ENCODE results near the gene LYRM9. TPM values are rescaled to one million over a fixed set of nuclear protein-coding genes. Genes with fewer than 3 reads are reported as not detected.
"Not testable (repeated sequence)": the region's sequence is repeated elsewhere in the genome, so short reads cannot be mapped to it uniquely, and the experiment has no call there.

Gene LYRM9
- total and polyA plus RNA-seq, 2 donors (not counting 1 experiment from before 2014, with no cell fraction given): 9.7 to 13.7 TPM

DNA sequence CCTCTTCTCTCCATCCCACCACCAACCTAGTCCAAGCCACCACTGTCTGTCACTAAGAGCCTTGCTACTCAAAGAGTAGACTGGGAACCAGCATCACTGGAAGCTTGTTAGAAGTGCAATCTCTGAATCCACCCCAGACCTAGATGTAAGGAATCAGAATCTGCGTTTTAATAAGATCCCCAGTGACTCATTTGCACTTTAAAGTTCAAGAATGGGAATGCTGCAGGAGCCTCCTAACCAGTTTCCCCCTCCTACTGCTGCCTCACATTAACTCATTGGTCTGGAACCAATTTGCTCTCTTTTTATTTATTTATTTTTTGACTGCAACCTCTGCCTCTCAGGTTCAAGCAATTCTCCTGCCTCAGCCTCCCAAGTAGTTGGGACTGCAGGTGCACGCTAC is 19.8 kb upstream of the LYRM9 start:
- DNase-seq (ENCODE audit: low read depth in 2 of 2): no peak
- Histone ChIP-seq H3K9ac (ENCODE audit: insufficient read depth, low read length) (no peak overlapping the region), H3K4me1 (ENCODE audit: control insufficient read depth, extremely low read depth, insufficient read depth, low read length) (no peaks in the 10 kb centered on the region), H4K20me1 (ENCODE audit: control insufficient read depth, extremely low read depth, insufficient read depth, low read length) (no peaks in the 10 kb centered on the region), H2AFZ (ENCODE audit: low read length) (no peak overlapping the region), H3K4me2 (ENCODE audit: extremely low read depth, insufficient read depth, low read length) (no peak overlapping the region), H3K9me3 (ENCODE audit: control insufficient read depth, insufficient read depth, low read depth, low read length) (no peaks in the 10 kb centered on the region), H3K4me3 (replicated peaks in 1 of 4; ENCODE audit: control extremely low read depth in 1 of 4, insufficient read depth in 1 of 4, low read depth in 3 of 4, low read length in 4 of 4) (no peak overlapping the region), H3K36me3 (ENCODE audit: control insufficient read depth, insufficient read depth, low read length) (no peaks in the 10 kb centered on the region), H3K27me3 (ENCODE audit: control insufficient read depth, insufficient read depth, low read length) (peaks cover 4% of the 10 kb centered on the region), H3K27ac (ENCODE audit: insufficient read depth, low read length) (no peak overlapping the region), H3K79me2 (ENCODE audit: control insufficient read depth, insufficient read depth, low read length) (no peaks in the 10 kb centered on the region)
- TF ChIP-seq CTCF (conservative IDR thresholded peaks at IDR 0.05 in 1 of 2, IDR thresholded peaks at IDR 0.05 in 1 of 2; ENCODE audit: low read depth in 1 of 2, low read length in 2 of 2): no peak

- H3K4me2 ChIP-seq (ENCODE audit: extremely low read depth, insufficient read depth, low read length); H3K4me3 ChIP-seq (replicated peaks in 1 of 4; ENCODE audit: control extremely low read depth in 1 of 4, insufficient read depth in 1 of 4, low read depth in 3 of 4, low read length in 4 of 4); H3K79me2 ChIP-seq (ENCODE audit: control insufficient read depth, insufficient read depth, low read length); H3K27me3 ChIP-seq (ENCODE audit: control insufficient read depth, insufficient read depth, low read length); H3K9me3 ChIP-seq (ENCODE audit: control insufficient read depth, insufficient read depth, low read depth, low read length); DNase-seq (ENCODE audit: low read depth in 2 of 2); H4K20me1 ChIP-seq (ENCODE audit: control insufficient read depth, extremely low read depth, insufficient read depth, low read length); H3K9ac ChIP-seq (ENCODE audit: insufficient read depth, low read length); H3K27ac ChIP-seq (ENCODE audit: insufficient read depth, low read length); H2AFZ ChIP-seq (ENCODE audit: low read length); H3K36me3 ChIP-seq (ENCODE audit: control insufficient read depth, insufficient read depth, low read length); H3K4me1 ChIP-seq (ENCODE audit: control insufficient read depth, extremely low read depth, insufficient read depth, low read length): not testable (repeated sequence)
Observed at GRCh38 chr17:27912299-27912698, 19.1 kb upstream of the LYRM9 start.

- no peaks in the 10 kb centered on the region for H3K79me2 ChIP-seq (ENCODE audit: control insufficient read depth, insufficient read depth, low read length)
- TF ChIP-seq EZH2 (IDR thresholded peaks at IDR 0.05; ENCODE audit: low read length, missing control alignments) (no peak), CTCF (conservative IDR thresholded peaks at IDR 0.05 in 1 of 2, IDR thresholded peaks at IDR 0.05 in 1 of 2; ENCODE audit: low read depth in 1 of 2, low read length in 2 of 2) (no peak)
Observed at GRCh38 chr17:27907976-27908558, 14.9 kb upstream of the LYRM9 start.

More at GRCh38 chr17:27907976-27908558, 14.9 kb upstream of the LYRM9 start:
- Histone ChIP-seq H3K9me3 (ENCODE audit: control insufficient read depth, insufficient read depth, low read depth, low read length) (no peaks in the 10 kb centered on the region), H3K4me1 (ENCODE audit: control insufficient read depth, extremely low read depth, insufficient read depth, low read length) (no peaks in the 10 kb centered on the region), H3K4me3 (replicated peaks in 1 of 4; ENCODE audit: control extremely low read depth in 1 of 4, insufficient read depth in 1 of 4, low read depth in 3 of 4, low read length in 4 of 4) (no peak overlapping the region), H3K36me3 (ENCODE audit: control insufficient read depth, insufficient read depth, low read length) (no peaks in the 10 kb centered on the region), H3K27me3 (ENCODE audit: control insufficient read depth, insufficient read depth, low read length) (no peaks in the 10 kb centered on the region), H4K20me1 (ENCODE audit: control insufficient read depth, extremely low read depth, insufficient read depth, low read length) (no peaks in the 10 kb centered on the region), H2AFZ (ENCODE audit: low read length) (no peak overlapping the region), H3K4me2 (ENCODE audit: extremely low read depth, insufficient read depth, low read length) (no peak overlapping the region), H3K27ac (ENCODE audit: insufficient read depth, low read length) (no peak overlapping the region), H3K9ac (ENCODE audit: insufficient read depth, low read length) (no peak overlapping the region)
- DNase-seq (ENCODE audit: low read depth in 2 of 2): no peak
